Neutrophil (primary cell): ENCODE measurements around the gene SMCO3.

Source experiments
- H3K27ac ChIP-seq: fragments of 200-600 bp; sonication (generic); 2 replicates; pipeline ENCODE4 v1.5.1; 2016; ENCODE audit warnings: mild to moderate bottlenecking, moderate library complexity
- H3K27me3 ChIP-seq: fragments of 200-600 bp; sonication (generic); 2 replicates; pipeline ENCODE4 v1.6.0; 2016; ENCODE audit warnings: mild to moderate bottlenecking
- H3K36me3 ChIP-seq: fragments of 200-600 bp; sonication (generic); 2 replicates; pipeline ENCODE4 v1.5.1; 2017
- H3K4me1 ChIP-seq, 2 experiments: fragments of 200-600 bp in 1 of 2; sonication (generic) in 1 of 2; 1 replicate in 1 of 2; 2 replicates in 1 of 2; pipeline versions ENCODE4 v1.5.1 to v1.6.1; 2013 to 2016; ENCODE audit warnings: low read depth in 1 of 2, low read length in 1 of 2, mild to moderate bottlenecking in 1 of 2, moderate library complexity in 1 of 2; ENCODE audit not compliant: control insufficient read depth in 1 of 2, insufficient read depth in 1 of 2
- H3K4me3 ChIP-seq, 2 experiments: fragments of 200-600 bp in 1 of 2; sonication (generic) in 1 of 2; 1 replicate in 1 of 2; 2 replicates in 1 of 2; pipeline ENCODE4 v1.5.1; 2013 to 2016; ENCODE audit warnings: low read depth in 1 of 2, low read length in 1 of 2, mild to moderate bottlenecking in 1 of 2, moderate library complexity in 1 of 2
- H3K9me3 ChIP-seq: fragments of 200-600 bp; sonication (generic); 2 replicates; pipeline ENCODE4 v1.5.1; 2016
- CTCF ChIP-seq: fragments of 200-600 bp; sonication (generic); IDR thresholded peaks from 2 replicates; pipeline ENCODE4 v1.5.1; 2016; ENCODE audit warnings: antibody characterized with exemption

SMCO3 gene

GRCh38 chr12:14827043-14827442, 13.1 kb upstream of the SMCO3 start:
- H3K27ac ChIP-seq, result no peak overlapping the region
- no peaks in the 10 kb centered on the region for H3K9me3 ChIP-seq
- H3K36me3 ChIP-seq, result no peaks in the 10 kb centered on the region
- no peaks in the 10 kb centered on the region for H3K4me1 ChIP-seq
- no peak overlapping the region for H3K4me3 ChIP-seq
- H3K27me3 ChIP-seq, result peaks cover 20% of the 10 kb centered on the region
- TF ChIP-seq CTCF, result no peak

GRCh38 chr12:14826491-14826890, 12.5 kb upstream of the SMCO3 start:
- TF ChIP-seq CTCF, result no peak
- H3K4me1 ChIP-seq, result no peaks in the 10 kb centered on the region
- no peaks in the 10 kb centered on the region for H3K36me3 ChIP-seq
- H3K27ac ChIP-seq, result no peak overlapping the region
- no peaks in the 10 kb centered on the region for H3K9me3 ChIP-seq
- peaks cover 14% of the 10 kb centered on the region for H3K27me3 ChIP-seq
- H3K4me3 ChIP-seq, result no peak overlapping the region

- no peaks in the 10 kb centered on the region for H3K4me1 ChIP-seq
- H3K27ac ChIP-seq, result no peak overlapping the region
- H3K36me3 ChIP-seq, result no peaks in the 10 kb centered on the region
- no peaks in the 10 kb centered on the region for H3K9me3 ChIP-seq
- no peak for TF ChIP-seq CTCF
- peaks cover 10% of the 10 kb centered on the region for H3K27me3 ChIP-seq
- no peak overlapping the region for H3K4me3 ChIP-seq
Observed at GRCh38 chr12:14825256-14825655, 11.3 kb upstream of the SMCO3 start.

GRCh38 chr12:14824012-14824634, 10.1 kb upstream of the SMCO3 start:
- H3K27me3 ChIP-seq, result peaks cover 4% of the 10 kb centered on the region
- TF ChIP-seq CTCF, result no peak
- H3K27ac ChIP-seq, result no peak overlapping the region
- no peaks in the 10 kb centered on the region for H3K4me1 ChIP-seq
- H3K4me3 ChIP-seq, result no peak overlapping the region
- H3K36me3 ChIP-seq, result no peaks in the 10 kb centered on the region
- no peaks in the 10 kb centered on the region for H3K9me3 ChIP-seq

GRCh38 chr12:14811486-14811885, 2.5 kb downstream of the SMCO3 start:
- no peak overlapping the region for H3K4me3 ChIP-seq
- no peak overlapping the region for H3K27ac ChIP-seq
- no peak for TF ChIP-seq CTCF
- H3K36me3 ChIP-seq, result no peaks in the 10 kb centered on the region
- no peaks in the 10 kb centered on the region for H3K9me3 ChIP-seq
- H3K27me3 ChIP-seq, result peaks cover 36% of the 10 kb centered on the region
- H3K4me1 ChIP-seq, result no peaks in the 10 kb centered on the region
